ENCODE measurements around the gene CENPA.

Gene CENPA

GRCh38 chr2:26763019-26763418, 22.8 kb upstream of the CENPA start:
- no peak for DNase-seq

- DNase-seq = peak; percentile 43 to 82 (median 59)
Measured at GRCh38 chr2:26764078-26764887, 21.6 kb upstream of the CENPA start, which contains the start of gene SLC35F6. SLC35F6 (plus strand) TSS chr2:26764284; CDS start chr2:26764350, 66 bp downstream.

GRCh38 chr2:26764906-26765305, 20.9 kb upstream of the CENPA start:
- no peak for DNase-seq

- DNase-seq = no peak
Measured at GRCh38 chr2:26765475-26766200, 20.2 kb upstream of the CENPA start.

GRCh38 chr2:26767129-26767528, 18.7 kb upstream of the CENPA start:
- DNase-seq = no peak

GRCh38 chr2:26767894-26768487, 17.9 kb upstream of the CENPA start:
- DNase-seq = no peak

- no peak for DNase-seq
Measured at GRCh38 chr2:26768759-26769088, 17.1 kb upstream of the CENPA start.

- no peak for DNase-seq
Measured at GRCh38 chr2:26769089-26769761, 16.6 kb upstream of the CENPA start.

- no peak for DNase-seq
Measured at GRCh38 chr2:26770986-26771586, 14.8 kb upstream of the CENPA start.

- peak in 2 of 4 experiments; percentile 24 to 29 for DNase-seq
Measured at GRCh38 chr2:26772064-26773001, 13.5 kb upstream of the CENPA start.

- no peak for DNase-seq
Measured at GRCh38 chr2:26776195-26776800, 9.6 kb upstream of the CENPA start.

- DNase-seq = no peak
Measured at GRCh38 chr2:26778098-26778497, 7.8 kb upstream of the CENPA start.

GRCh38 chr2:26778507-26778906, 7.3 kb upstream of the CENPA start:
- DNase-seq = no peak

GRCh38 chr2:26780203-26780760, 5.6 kb upstream of the CENPA start:
- no peak for DNase-seq

- no peak for DNase-seq
Measured at GRCh38 chr2:26782876-26783704, 2.8 kb upstream of the CENPA start.

GRCh38 chr2:26784570-26785234, 1.2 kb upstream of the CENPA start:
- no peak for DNase-seq

GRCh38 chr2:26786207-26787028, 562 bp downstream of the CENPA start:
- no peak for DNase-seq

- no peak for DNase-seq
Measured at GRCh38 chr2:26792720-26793119, 6.9 kb downstream of the CENPA start.

Data from activated naive CD4-positive, alpha-beta T cell (primary cell).